Occipital lobe (tissue), 2 donors: ENCODE measurements around the gene SHC1. TPM values are rescaled to one million over a fixed set of nuclear protein-coding genes. Genes with fewer than 3 reads are reported as not detected.

Experiments used
- DNase-seq: peaks from one replicate; lab custom pipeline; 2025; lab: John Stamatoyannopoulos, UW
- total RNA-seq: library from RNA; depleted of rRNA; stranded (reverse); fragments of >200 nt; gene quantifications from one replicate; pipeline ENCODE4 v1.2.3, GENCODE V29; 2014

Gene SHC1
- total RNA-seq, 1 donor from 2014 or later: 10.0 TPM

GRCh38 chr1:154974102-154974807 is 3.7 kb upstream of the SHC1 start, which contains the start of gene CKS1B:
TSS of gene CKS1B (plus strand) at chr1:154974681. CDS start at chr1:154974746, 65 bp downstream.
- DNase-seq: peak; percentile 98

- peak; percentile 72 for DNase-seq
Observed at GRCh38 chr1:154973344-154974101, 3.0 kb upstream of the SHC1 start.

GRCh38 chr1:154972517-154973343 is 2.2 kb upstream of the SHC1 start:
- no peak for DNase-seq

GRCh38 chr1:154972213-154972516 is 1.6 kb upstream of the SHC1 start:
- DNase-seq: no peak

- no peak for DNase-seq
Observed at GRCh38 chr1:154971341-154971998, 923 bp upstream of the SHC1 start.

GRCh38 chr1:154969860-154970452 is 591 bp downstream of the SHC1 start:
- DNase-seq: no peak

GRCh38 chr1:154969246-154969645 is 1.3 kb downstream of the SHC1 start:
- no peak for DNase-seq

GRCh38 chr1:154968731-154969130 is 1.8 kb downstream of the SHC1 start:
- no peak for DNase-seq

GRCh38 chr1:154967331-154967950 is 3.1 kb downstream of the SHC1 start:
- DNase-seq: no peak

- DNase-seq: no peak
Observed at GRCh38 chr1:154966111-154966510, 4.4 kb downstream of the SHC1 start.

- DNase-seq: no peak
Observed at GRCh38 chr1:154964359-154964758, 6.2 kb downstream of the SHC1 start.

- no peak for DNase-seq
Observed at GRCh38 chr1:154963643-154964042, 6.9 kb downstream of the SHC1 start.

- DNase-seq: no peak
Observed at GRCh38 chr1:154962795-154963330, 7.7 kb downstream of the SHC1 start.

- DNase-seq: no peak
Observed at GRCh38 chr1:154962156-154962749, 8.3 kb downstream of the SHC1 start.

GRCh38 chr1:154961207-154962155 is 9.1 kb downstream of the SHC1 start, which contains the start of gene PYGO2:
TSS of gene PYGO2 (minus strand) at chr1:154961782. CDS start at chr1:154961576, 206 bp downstream.
- DNase-seq: peak; percentile 75

GRCh38 chr1:154960446-154961136 is 10.0 kb downstream of the SHC1 start:
- DNase-seq: no peak

GRCh38 chr1:154959426-154959780 is 11.1 kb downstream of the SHC1 start:
- no peak for DNase-seq
